Right atrium auricular region (tissue), 2 donors: ENCODE data around the gene BRICD5. TPM values are rescaled to one million over a fixed set of nuclear protein-coding genes. Genes with fewer than 3 reads are reported as not detected.
A peak's percentile ranks its signal among the peaks of the same experiment; 100 is the strongest.

ENCODE experiments used
- DNase-seq: peaks from one replicate; pipeline ENCODE4 v3.0.0-alpha.2; 2019; ENCODE audit warnings: low spot score
- H3K27ac ChIP-seq, 2 donors: fragments of 200-600 bp; sonication (generic); 1 replicate in 1 of 2; 2 replicates in 1 of 2; pipeline ENCODE4 v1.5.1; 2016 to 2019
- H3K27me3 ChIP-seq, 2 donors: fragments of 200-600 bp; sonication (generic); one replicate each; pipeline versions ENCODE4 v1.5.1 to v1.6.0; 2017 to 2019
- H3K36me3 ChIP-seq: fragments of 200-600 bp; sonication (generic); one replicate; pipeline ENCODE4 v1.5.1; 2016
- H3K4me1 ChIP-seq, 2 donors: fragments of 200-600 bp; sonication (generic); one replicate each; pipeline versions ENCODE4 v1.5.1 to v1.6.0; 2017 to 2019
- H3K4me3 ChIP-seq, 2 donors: fragments of 200-600 bp; sonication (generic); 1 replicate in 1 of 2; 2 replicates in 1 of 2; pipeline ENCODE4 v1.5.1; 2017 to 2019; ENCODE audit warnings: mild to moderate bottlenecking in 1 of 2, moderate library complexity in 1 of 2
- H3K9me3 ChIP-seq, 2 donors: fragments of 200-600 bp; sonication (generic); one replicate each; pipeline ENCODE4 v1.5.1; 2019
- CTCF ChIP-seq, 2 donors: fragments of 200-600 bp; sonication (generic); IDR thresholded peaks; one replicate each; pipeline ENCODE4 v1.5.1; 2019; ENCODE audit warnings: antibody characterized with exemption in 2 of 2
- total RNA-seq, 2 donors: library from RNA; depleted of rRNA; stranded (reverse); fragments of >200 nt; gene quantifications; one replicate each; pipeline ENCODE4 v1.1.0, GENCODE V29; 2016

The BRICD5 gene
- total RNA-seq, 2 donors from 2014 or later, result 1.2 to 1.6 TPM

- Histone ChIP-seq H3K27ac (no peak overlapping the region), H3K4me3 (no peak overlapping the region), H3K27me3 (no peaks in the 10 kb centered on the region), H3K9me3 (no peaks in the 10 kb centered on the region), H3K4me1 (peaks cover 0 to 23% of the 10 kb centered on the region in 2 donors), H3K36me3 (peaks cover 37% of the 10 kb centered on the region)
- no peak for TF ChIP-seq CTCF (IDR thresholded peaks at IDR 0.05)
- no peak for DNase-seq
Observed at GRCh38 chr16:2226918-2227317, 16.3 kb upstream of the BRICD5 start.

DNA sequence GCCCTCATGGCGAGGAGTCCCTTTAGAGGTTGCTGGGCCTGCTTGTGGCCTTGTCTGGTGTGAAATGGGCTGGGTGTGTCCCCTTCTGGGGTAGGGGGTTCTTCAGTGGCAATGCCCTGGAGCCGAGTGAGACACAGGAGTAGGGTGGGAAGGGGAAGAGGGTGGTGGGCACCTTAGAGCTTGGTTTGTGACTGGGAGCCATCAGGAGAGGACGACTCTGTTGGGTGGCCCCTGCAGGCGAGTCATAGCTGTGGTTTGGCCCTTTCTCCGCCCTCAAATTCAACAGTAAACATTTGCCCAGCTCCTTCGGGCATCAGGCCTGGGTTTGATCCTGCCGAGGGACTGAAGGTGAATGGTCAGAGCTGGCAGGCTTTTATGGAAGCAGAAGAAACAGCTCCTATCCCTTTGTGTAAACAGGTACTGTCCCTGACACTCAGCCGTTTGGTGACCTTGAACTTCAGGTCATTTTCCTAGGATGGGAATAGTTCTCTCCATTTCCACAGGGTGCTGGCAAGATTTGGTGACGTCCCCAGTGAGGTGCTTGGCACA is 15.7 kb upstream of the BRICD5 start:
- Histone ChIP-seq H3K4me1 (peaks cover 0 to 23% of the 10 kb centered on the region in 2 donors), H3K4me3 (no peak overlapping the region), H3K36me3 (peaks cover 31% of the 10 kb centered on the region), H3K9me3 (no peaks in the 10 kb centered on the region), H3K27ac (no peak overlapping the region), H3K27me3 (no peaks in the 10 kb centered on the region)
- TF ChIP-seq CTCF (IDR thresholded peaks at IDR 0.05), result no peak
- no peak for DNase-seq

DNA sequence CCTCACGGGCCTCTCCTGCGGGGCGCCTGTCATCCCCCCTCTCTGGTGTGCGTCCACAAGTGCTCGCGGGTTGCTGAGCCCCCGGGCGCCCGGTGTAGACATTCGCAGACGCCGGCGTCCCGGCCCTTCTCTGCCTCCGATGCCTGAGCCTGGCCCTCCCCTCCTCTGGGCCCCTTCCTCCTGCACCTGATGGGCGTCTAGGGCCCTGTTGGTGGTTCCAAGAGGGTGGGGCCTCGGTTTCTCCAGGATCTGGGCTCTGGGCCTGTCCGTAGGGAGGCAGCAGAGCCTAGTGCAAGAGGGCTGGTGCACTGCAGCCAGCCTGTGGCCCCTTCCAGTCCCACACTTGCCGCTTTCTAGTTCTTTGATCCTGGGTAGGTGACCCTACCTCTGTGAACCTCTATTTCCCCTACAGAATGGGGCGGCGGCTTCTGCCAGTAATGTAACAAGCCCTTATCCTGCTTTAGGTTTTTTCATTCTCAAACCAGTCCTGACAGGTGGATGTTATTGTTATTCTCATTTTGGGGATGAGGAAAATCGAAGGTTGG is 13.4 kb upstream of the BRICD5 start:
- no peak for DNase-seq
- Histone ChIP-seq H3K36me3 (peaks cover 9% of the 10 kb centered on the region), H3K27me3 (no peaks in the 10 kb centered on the region), H3K4me1 (peaks cover 0 to 23% of the 10 kb centered on the region in 2 donors), H3K9me3 (no peaks in the 10 kb centered on the region), H3K27ac (peak overlapping the region; percentile 88 to 91), H3K4me3 (peak overlapping the region; percentile 89 to 95)
- TF ChIP-seq CTCF (IDR thresholded peaks at IDR 0.05), result peak in 1 of 2 donors; percentile 27

DNA sequence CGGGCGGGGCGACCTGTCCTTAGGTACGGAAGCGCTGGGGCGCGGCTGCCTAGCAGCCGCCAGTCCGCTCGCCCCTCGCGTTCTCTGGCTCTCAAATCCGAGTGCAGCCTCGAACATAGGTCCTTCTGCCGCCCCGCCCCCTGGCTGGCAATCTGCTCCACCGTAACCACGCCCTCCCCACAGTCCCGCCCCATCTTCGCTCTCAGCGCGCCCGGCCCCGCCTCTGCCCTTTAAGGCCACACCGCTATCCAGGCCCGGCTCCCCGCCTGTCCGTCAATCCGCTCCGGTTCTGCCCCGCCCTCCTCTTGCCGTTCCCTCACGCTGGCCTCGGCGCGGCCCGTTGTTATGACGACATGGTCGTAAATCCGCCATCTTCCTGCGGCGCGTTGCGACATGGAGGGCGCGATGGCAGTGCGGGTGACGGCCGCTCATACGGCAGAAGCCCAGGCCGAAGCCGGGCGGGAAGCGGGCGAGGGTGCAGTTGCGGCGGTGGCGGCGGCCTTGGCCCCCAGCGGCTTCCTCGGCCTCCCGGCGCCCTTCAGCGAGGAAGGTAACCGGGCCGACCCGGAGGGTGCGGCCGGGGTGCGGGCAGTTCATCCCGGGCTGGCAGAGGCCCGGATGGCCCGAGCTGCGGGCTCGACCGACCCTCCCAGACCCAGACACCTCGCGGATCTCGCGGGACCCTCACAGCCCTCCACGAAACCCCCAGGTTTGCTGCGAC is 12.7 kb upstream of the BRICD5 start, which contains the start of gene E4F1:
Gene E4F1 (plus strand): TSS at position 371 of the 721 bp plus-strand sequence. CDS start 23 bp downstream, at position 394.
- Histone ChIP-seq H3K9me3 (no peaks in the 10 kb centered on the region), H3K27ac (peak within 1 kb of the TSS; percentile 88 to 91), H3K4me3 (peak within 1 kb of the TSS; percentile 89 to 95), H3K27me3 (no peaks in the 10 kb centered on the region), H3K4me1 (peaks cover 0 to 23% of the 10 kb centered on the region in 2 donors), H3K36me3 (peaks cover 3% of the 10 kb centered on the region)
- peak; percentile 100 for DNase-seq
- TF ChIP-seq CTCF (IDR thresholded peaks at IDR 0.05), result peak in 1 of 2 donors; percentile 18

DNA sequence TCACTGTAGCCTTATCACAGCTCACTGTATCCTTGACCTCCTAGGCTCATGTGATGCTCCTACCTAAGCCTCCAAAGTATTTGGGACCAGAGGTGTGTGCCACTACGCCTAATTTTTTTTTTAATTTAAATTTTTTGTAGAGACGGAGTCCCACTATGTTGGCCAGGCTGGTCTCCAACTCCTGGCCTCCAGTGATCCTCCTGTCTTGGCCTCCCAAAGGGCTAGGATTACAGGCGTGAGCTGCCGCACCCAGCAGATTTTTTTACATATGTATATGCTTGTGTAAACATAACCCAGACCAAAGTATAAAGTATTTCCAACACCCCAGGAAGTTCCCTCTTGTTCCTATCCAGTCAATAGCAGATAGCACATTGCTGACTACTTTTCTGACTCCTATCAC is 5.7 kb upstream of the BRICD5 start:
- no peak for TF ChIP-seq CTCF (IDR thresholded peaks at IDR 0.05)
- no peak for DNase-seq

More for the DNA sequence above, 5.7 kb upstream of the BRICD5 start:
- H3K9me3 ChIP-seq, result no peaks in the 10 kb centered on the region
- H3K36me3 ChIP-seq, result no peaks in the 10 kb centered on the region
- H3K27ac ChIP-seq, result no peak overlapping the region
- no peaks in the 10 kb centered on the region for H3K27me3 ChIP-seq
- peaks cover 0 to 32% of the 10 kb centered on the region in 2 donors for H3K4me1 ChIP-seq
- H3K4me3 ChIP-seq, result no peak overlapping the region
